HepG2 (cell line): Measurements from ENCODE around the gene A3GALT2. TPM values are rescaled to one million over a fixed set of nuclear protein-coding genes. Genes with fewer than 3 reads are reported as not detected.
A peak's percentile ranks its signal among the peaks of the same experiment; 100 is the strongest.

Source experiments
- ATAC-seq: fragments of 200-7000 bp; cut with Tn5 transposase; 3 replicates; pipeline ENCODE4 v1.9.1; 2020; ENCODE audit warnings: mild to moderate bottlenecking, moderate library complexity
- BruUV-seq: library from RNA; stranded (reverse); fragments of 400-500 nt; replicated peaks from 2 replicates; lab custom pipeline; 2021; lab: Mats Ljungman, UMichigan
- CTCF ChIA-PET: fragments of 300-600 bp; formaldehyde crosslinking; extraction: SDS; loops from one replicate; lab custom pipeline; 2021; ENCODE audit warnings: low total read pairs, inconsistent platforms, low intra/inter-chr PET ratio; lab: Yijun Ruan, JAX
- POLR2A ChIA-PET: fragments of 350-600 bp; sonication (Branson Sonifier 250); formaldehyde crosslinking; loops from one replicate; lab custom pipeline; 2020; ENCODE audit warnings: antibody characterized with exemption, inconsistent platforms; lab: Yijun Ruan, JAX
- DNase-seq: peaks from one replicate; pipeline ENCODE4 v3.0.0-alpha.2; 2015; ENCODE audit warnings: low spot score
- FAIRE-seq: peaks from 3 replicates; lab custom pipeline; 2011; peaks lifted over from hg19 to GRCh38; lab: Jason Lieb, UNC
- H2AFZ ChIP-seq: one replicate; pipeline ENCODE4 v1.6.1; 2011; ENCODE audit warnings: low read length, inconsistent platforms
- H3K27ac ChIP-seq: fragments of 300-600 bp; 3 replicates; pipeline ENCODE4 v1.8.0; 2011; ENCODE audit warnings: mixed run types, mild to moderate bottlenecking, mixed read lengths, low read length, inconsistent platforms; ENCODE audit not compliant: insufficient read depth; ENCODE audit errors: extremely low read length
- H3K27me3 ChIP-seq, 2 experiments: fragments of 200-600 bp in 1 of 2; 2 replicates in 1 of 2; 3 replicates in 1 of 2; pipeline versions ENCODE4 v1.6.0 to v1.8.0; 2011; ENCODE audit warnings: low read length in 2 of 2, mild to moderate bottlenecking in 2 of 2, moderate library complexity in 2 of 2, inconsistent platforms in 1 of 2; ENCODE audit not compliant: insufficient read depth in 2 of 2, control insufficient read depth in 1 of 2
- H3K36me3 ChIP-seq, 2 experiments: fragments of 200-600 bp in 1 of 2; replicated peaks in 1 of 2; 2 replicates in 1 of 2; 3 replicates in 1 of 2; pipeline versions ENCODE4 v1.5.1 to v1.8.0; 2011; ENCODE audit warnings: low read length in 2 of 2, inconsistent platforms in 1 of 2; ENCODE audit not compliant: insufficient read depth in 2 of 2, control insufficient read depth in 1 of 2
- H3K4me1 ChIP-seq: 2 replicates; pipeline ENCODE4 v1.5.1; 2012; ENCODE audit warnings: low read length, inconsistent platforms; ENCODE audit not compliant: insufficient read depth
- H3K4me2 ChIP-seq: 2 replicates; pipeline ENCODE4 v1.6.0; 2011; ENCODE audit warnings: low read depth, low read length, inconsistent platforms
- H3K4me3 ChIP-seq, 3 experiments: fragments of 200-600 bp in 1 of 3; sonication (generic), shearing (Covaris generic) in 1 of 3; replicated peaks in 1 of 3; 2 replicates each; pipeline ENCODE4 v1.5.1; 2011 to 2016; ENCODE audit warnings: low read length in 3 of 3, inconsistent platforms in 2 of 3, low read depth in 2 of 3, mild to moderate bottlenecking in 2 of 3, control low read depth in 1 of 3, mixed read lengths in 1 of 3; ENCODE audit not compliant: insufficient read depth in 1 of 3
- H3K79me2 ChIP-seq: one replicate; pipeline ENCODE4 v1.6.1; 2011; ENCODE audit warnings: low read length, inconsistent platforms; ENCODE audit not compliant: insufficient read depth
- H3K9ac ChIP-seq: 2 replicates; pipeline ENCODE4 v1.6.0; 2011; ENCODE audit warnings: mild to moderate bottlenecking, low read depth, low read length, inconsistent platforms; ENCODE audit not compliant: insufficient read depth
- H3K9me3 ChIP-seq: 2 replicates; pipeline ENCODE4 v1.5.1; 2012; ENCODE audit warnings: mild to moderate bottlenecking, low read length
- H4K20me1 ChIP-seq: 2 replicates; pipeline ENCODE4 v1.6.0; 2011; ENCODE audit warnings: inconsistent platforms, mild to moderate bottlenecking, low read length, moderate library complexity; ENCODE audit not compliant: insufficient read depth
- BORCS8-MEF2B ChIP-seq: sonication (generic); formaldehyde crosslinking; IDR thresholded peaks from 2 replicates; pipeline ENCODE4 v1.8.0; 2022; ENCODE audit warnings: mild to moderate bottlenecking, missing genetic modification reagents
- CHCHD3 ChIP-seq: sonication (generic); formaldehyde crosslinking; IDR thresholded peaks from 2 replicates; pipeline ENCODE4 v1.8.0; 2022; ENCODE audit warnings: mild to moderate bottlenecking, missing genetic modification reagents, moderate library complexity
- RAD21 ChIP-seq: fragments of 450-650 bp; formaldehyde crosslinking; IDR thresholded peaks from 2 replicates; pipeline ENCODE4 v1.5.0; 2020; ENCODE audit warnings: mild to moderate bottlenecking
- ZNF121 ChIP-seq: sonication (generic); formaldehyde crosslinking; IDR thresholded peaks from 2 replicates; pipeline ENCODE4 v1.5.0; 2020; ENCODE audit warnings: mild to moderate bottlenecking, missing genetic modification reagents
- ZNF260 ChIP-seq: sonication (generic); formaldehyde crosslinking; IDR thresholded peaks from 2 replicates; pipeline ENCODE4 v1.4.0; 2020; ENCODE audit warnings: missing genetic modification reagents, low read depth, mild to moderate bottlenecking, borderline replicate concordance
- WGBS: methylation state at CpG from one replicate; pipeline ENCODE4 v1.1.6; 2017; ENCODE audit warnings: low lambda C conversion rate; 5-methylcytosine and 5-hydroxymethylcytosine counted together
- in situ Hi-C: cut with HindIII; loops from 2 replicates; pipeline ENCODE4 v1.10.0; 2017; ENCODE audit warnings: low pct_unique_long_range_greater_than_20kb; ENCODE audit not compliant: extremely low pct_ligation_motif_present
- intact Hi-C: fragments of 100-400 bp; cut with micrococcal nuclease; formaldehyde crosslinking; loops from one replicate; pipeline ENCODE4 v1.10.0; 2022; ENCODE audit not compliant: unreplicated experiment
- polyA plus RNA-seq, 8 experiments: library from polyadenylated mRNA; depleted of rRNA in 3 of 8; stranded (reverse) in 7 of 8; unstranded in 1 of 8; fragments of >200 nt; fragmentation: Illumina TruSeq in 4 of 8; extraction: Trizol in 4 of 8; gene quantifications; 2 replicates each; pipeline versions ENCODE4 v1.2.1 to v1.2.3, GENCODE V29; 2011 to 2016; ENCODE audit warnings: low read depth in 4 of 8, missing spikeins in 1 of 8, mixed read lengths in 1 of 8; ENCODE audit not compliant: insufficient read depth in 1 of 8
- total RNA-seq, 5 experiments: library from RNA; depleted of rRNA; stranded (reverse); fragments of >200 nt; fragmentation: Illumina TruSeq; extraction: Trizol; gene quantifications; 2 replicates each; pipeline ENCODE4 v1.2.3, GENCODE V29; 2016; ENCODE audit warnings: low read depth in 1 of 5

Gene A3GALT2
- total and polyA plus RNA-seq, 2 of the 13 experiments (the other 11 are each of a cell fraction or from before 2014, with no cell fraction given), result not detected

- peaks cover 13 to 48% of the 10 kb centered on the region in 2 experiments; a peak in 4 of 5 replicates for H3K36me3 ChIP-seq
- POLR2A ChIA-PET, result interaction anchor here (1.5 kb wide), 1 partner anchor 51 kb away, joined by 3 read pairs; no protein-coding TSS in a partner anchor
- no peak overlapping the region for H3K27ac ChIP-seq
- in situ Hi-C loops, result loop anchor here (5.0 kb wide), 2 partner anchors 69 to 81 kb away; no protein-coding TSS in a partner anchor
- CTCF ChIA-PET, result interaction anchor here (1.5 to 2.9 kb wide), 2 partner anchors 69 to 79 kb away, joined by 12 to 14 read pairs; no protein-coding TSS in a partner anchor
- H2AFZ ChIP-seq, result no peak overlapping the region
- peaks cover 13% of the 10 kb centered on the region for H3K4me1 ChIP-seq
- H3K9ac ChIP-seq, result no peak overlapping the region
- DNase-seq, result no peak
- H3K27me3 ChIP-seq, result no peaks in the 10 kb centered on the region
- H3K4me3 ChIP-seq, result no peak overlapping the region
- TF ChIP-seq RAD21 (CRISPR knock-in tag) (no peak), BORCS8-MEF2B (0 out of 2 replicates have a peak, but pooled peaks have one; percentile 41)
- TF ChIP-seq, all 625 proteins: peak for 1
- intact Hi-C loops, result loop anchor here (5.0 kb wide), 1 partner anchor 159 kb away; no protein-coding TSS in a partner anchor
- H4K20me1 ChIP-seq, result no peaks in the 10 kb centered on the region
- H3K79me2 ChIP-seq, result no peaks in the 10 kb centered on the region
- H3K9me3 ChIP-seq, result no peaks in the 10 kb centered on the region
- no peak for FAIRE-seq
- WGBS, result 93% methylated on average over 4 of the region's 4 CpGs
- no TSS peak for BruUV-seq
- no peak overlapping the region for H3K4me2 ChIP-seq
- no peak for ATAC-seq
Observed at GRCh38 chr1:33297911-33298622, 22.8 kb downstream of the A3GALT2 start.

GRCh38 chr1:33296824-33297223, 24.1 kb downstream of the A3GALT2 start:
- POLR2A ChIA-PET, result interaction anchor here (1.5 kb wide), 2 partner anchors 50 to 53 kb away, joined by 3 to 6 read pairs; no protein-coding TSS in a partner anchor
- no peaks in the 10 kb centered on the region for H3K9me3 ChIP-seq
- no peak overlapping the region for H3K4me2 ChIP-seq
- DNase-seq, result no peak
- H3K4me1 ChIP-seq, result peaks cover 13% of the 10 kb centered on the region
- 97% methylated on average over 4 of the region's 4 CpGs for WGBS
- no peaks in the 10 kb centered on the region for H3K79me2 ChIP-seq
- H3K4me3 ChIP-seq, result no peak overlapping the region
- no peak overlapping the region for H3K9ac ChIP-seq
- no peak overlapping the region for H3K27ac ChIP-seq
- in situ Hi-C loops (loop anchor here (5.0 kb wide), 2 partner anchors 70 to 80 kb away; no protein-coding TSS in a partner anchor), intact Hi-C loops (loop anchor here (5.0 kb wide), 1 partner anchor 160 kb away; no protein-coding TSS in a partner anchor)
- TF ChIP-seq CHCHD3 (CRISPR knock-in tag), result no peak
- peak; percentile 49; the same call in 1 of the 2 replicates for TF ChIP-seq ZNF121 (CRISPR knock-in tag)
- TF ChIP-seq ZNF260 (CRISPR knock-in tag), result no peak
- no peaks in the 10 kb centered on the region for H4K20me1 ChIP-seq
- H2AFZ ChIP-seq, result no peak overlapping the region
- H3K27me3 ChIP-seq, result no peaks in the 10 kb centered on the region
- ATAC-seq, result no peak
- BruUV-seq, result no TSS peak
- no peak for FAIRE-seq
- CTCF ChIA-PET, result interaction anchor here (2.9 kb wide), 1 partner anchor 70 kb away, joined by 14 read pairs; no protein-coding TSS in a partner anchor
- H3K36me3 ChIP-seq, result peaks cover 13 to 52% of the 10 kb centered on the region in 2 experiments; a peak in 4 of 5 replicates
